AG09319 (cell line): Measurements from ENCODE around the gene TMEM179B.
"Not testable (repeated sequence)": the region's sequence is repeated elsewhere in the genome, so short reads cannot be mapped to it uniquely, and the experiment has no call there.

Source experiments
- DNase-seq: peaks from one replicate; pipeline ENCODE4 v3.0.0-alpha.2; 2010; ENCODE audit warnings: low read depth; ENCODE audit errors: extremely low read depth
- TF ChIP-seq, protein P1 (sequence below): IDR thresholded peaks from 2 replicates; pipeline ENCODE4 v1.5.1; 2011; ENCODE audit warnings: low read depth, mild to moderate bottlenecking, inconsistent platforms, low read length, moderate library complexity

TMEM179B gene

DNA sequence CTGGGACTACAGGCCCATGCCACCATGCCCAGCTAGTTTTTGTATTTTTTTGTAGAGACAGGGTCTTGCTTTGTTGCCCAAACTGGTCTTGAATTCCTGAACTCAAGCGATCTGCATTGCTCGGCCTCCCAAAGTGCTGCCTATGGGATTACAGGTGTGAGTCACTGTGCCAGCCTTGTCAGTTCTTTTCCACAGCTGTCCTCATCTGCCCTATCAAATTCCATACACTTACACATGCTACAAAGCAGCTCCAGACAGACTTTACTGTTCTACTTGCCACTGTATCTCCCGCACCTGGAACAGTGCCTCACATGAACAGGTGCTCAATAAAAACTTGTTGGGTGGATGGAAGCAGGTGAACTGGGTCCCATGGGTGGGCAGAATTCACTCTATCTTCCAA lies 36.5 kb downstream of the TMEM179B start:
- DNase-seq, result no peak
- TF ChIP-seq, protein P1, sequence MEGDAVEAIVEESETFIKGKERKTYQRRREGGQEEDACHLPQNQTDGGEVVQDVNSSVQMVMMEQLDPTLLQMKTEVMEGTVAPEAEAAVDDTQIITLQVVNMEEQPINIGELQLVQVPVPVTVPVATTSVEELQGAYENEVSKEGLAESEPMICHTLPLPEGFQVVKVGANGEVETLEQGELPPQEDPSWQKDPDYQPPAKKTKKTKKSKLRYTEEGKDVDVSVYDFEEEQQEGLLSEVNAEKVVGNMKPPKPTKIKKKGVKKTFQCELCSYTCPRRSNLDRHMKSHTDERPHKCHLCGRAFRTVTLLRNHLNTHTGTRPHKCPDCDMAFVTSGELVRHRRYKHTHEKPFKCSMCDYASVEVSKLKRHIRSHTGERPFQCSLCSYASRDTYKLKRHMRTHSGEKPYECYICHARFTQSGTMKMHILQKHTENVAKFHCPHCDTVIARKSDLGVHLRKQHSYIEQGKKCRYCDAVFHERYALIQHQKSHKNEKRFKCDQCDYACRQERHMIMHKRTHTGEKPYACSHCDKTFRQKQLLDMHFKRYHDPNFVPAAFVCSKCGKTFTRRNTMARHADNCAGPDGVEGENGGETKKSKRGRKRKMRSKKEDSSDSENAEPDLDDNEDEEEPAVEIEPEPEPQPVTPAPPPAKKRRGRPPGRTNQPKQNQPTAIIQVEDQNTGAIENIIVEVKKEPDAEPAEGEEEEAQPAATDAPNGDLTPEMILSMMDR, result no peak

DNA sequence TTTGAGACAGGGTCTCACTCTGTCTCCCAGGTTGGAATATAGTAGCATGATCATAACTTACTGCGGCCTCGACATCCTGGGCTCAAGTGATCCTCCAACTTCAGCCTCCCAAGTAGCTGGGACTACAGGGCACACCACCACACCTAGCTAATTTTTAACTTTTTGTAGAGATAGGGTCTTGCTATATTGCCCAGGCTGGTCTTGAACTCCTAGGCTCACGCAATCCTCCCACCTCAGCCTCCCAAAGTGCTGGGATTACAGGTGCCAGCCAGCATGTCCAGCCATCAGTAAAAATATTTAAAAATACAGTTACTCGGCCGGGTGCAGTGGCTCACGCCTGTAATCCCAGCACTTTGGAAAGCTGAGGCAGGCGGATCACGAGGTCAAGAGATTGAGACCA lies 40.9 kb downstream of the TMEM179B start:
- not testable (repeated sequence) for DNase-seq

DNA sequence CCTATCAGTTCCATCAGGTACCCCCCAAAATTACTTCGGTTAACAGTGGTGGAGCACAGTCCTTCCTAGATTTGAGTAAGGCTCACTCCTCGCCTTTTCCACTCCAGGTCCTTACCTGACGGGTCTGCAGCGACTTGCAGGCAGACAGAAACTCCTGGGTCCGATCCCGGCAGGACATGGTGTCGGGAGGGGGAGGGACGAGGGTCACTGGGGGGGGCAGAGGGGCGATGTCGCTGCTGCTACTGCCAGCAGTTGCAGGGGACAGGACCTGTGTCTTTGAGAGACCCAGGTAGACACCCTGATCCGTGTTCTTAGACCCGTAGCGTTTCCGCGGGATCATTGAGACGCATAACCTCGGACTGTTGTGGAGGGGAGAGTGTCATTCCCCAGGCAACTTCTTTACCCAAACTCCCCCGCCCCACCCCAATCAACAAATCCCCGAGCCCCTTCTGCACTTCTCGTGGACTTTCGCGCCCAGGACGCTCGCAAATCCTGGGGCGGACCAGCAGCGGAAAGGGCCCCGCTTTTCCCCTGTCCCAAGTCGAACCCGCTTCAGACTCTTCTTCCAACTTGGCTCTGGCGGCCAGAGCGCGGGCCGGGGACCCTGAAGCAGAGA lies 43.8 kb downstream of the TMEM179B start:
- DNase-seq, result no peak
- TF ChIP-seq, protein P1, result no peak

DNA sequence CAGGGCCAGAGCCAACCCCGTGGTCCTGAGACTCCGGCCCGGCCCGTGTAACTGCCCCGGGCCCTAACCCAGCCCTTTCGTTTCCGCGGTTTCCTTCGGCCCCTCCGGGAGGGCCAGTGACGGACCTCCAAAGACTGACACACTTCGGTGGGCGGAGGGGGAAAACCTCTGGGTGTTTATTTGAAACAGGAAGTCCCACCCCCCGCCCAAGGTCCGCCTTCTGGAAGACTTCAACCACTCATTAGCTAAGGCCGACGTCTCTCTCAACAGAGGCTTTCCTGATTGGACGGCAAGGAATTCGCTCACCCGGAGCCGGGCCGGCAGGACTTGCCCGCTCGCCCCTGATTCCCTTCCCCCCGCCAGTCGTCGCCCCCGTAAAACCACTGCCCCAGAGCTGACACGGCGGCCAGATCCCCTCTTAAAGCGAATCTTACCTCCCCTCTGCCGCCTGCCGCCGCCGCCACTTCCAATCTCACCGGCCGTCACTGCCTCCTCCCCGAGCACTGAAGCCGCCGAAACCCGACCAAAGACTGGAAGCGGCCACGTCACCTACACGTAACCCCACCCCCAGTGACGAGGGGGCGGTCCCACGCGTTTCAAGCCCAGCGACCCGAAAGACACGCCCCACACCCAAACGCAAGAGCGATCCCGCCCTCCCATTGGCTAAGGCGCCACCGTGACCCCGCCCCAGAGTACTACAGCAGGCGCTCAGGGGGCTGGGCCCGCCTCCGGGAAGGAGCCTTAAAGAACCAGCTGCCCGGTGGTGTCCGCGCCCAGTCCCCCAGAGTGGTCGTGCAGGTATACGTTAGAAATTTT lies 44.5 kb downstream of the TMEM179B start, which contains the start of gene STX5:
Gene STX5 (minus strand): TSS at position 532 of the 816 bp plus-strand sequence. CDS start 808 bp downstream, outside the sequence.
- peak; percentile 96 for DNase-seq
- TF ChIP-seq, protein P1, result no peak

DNA sequence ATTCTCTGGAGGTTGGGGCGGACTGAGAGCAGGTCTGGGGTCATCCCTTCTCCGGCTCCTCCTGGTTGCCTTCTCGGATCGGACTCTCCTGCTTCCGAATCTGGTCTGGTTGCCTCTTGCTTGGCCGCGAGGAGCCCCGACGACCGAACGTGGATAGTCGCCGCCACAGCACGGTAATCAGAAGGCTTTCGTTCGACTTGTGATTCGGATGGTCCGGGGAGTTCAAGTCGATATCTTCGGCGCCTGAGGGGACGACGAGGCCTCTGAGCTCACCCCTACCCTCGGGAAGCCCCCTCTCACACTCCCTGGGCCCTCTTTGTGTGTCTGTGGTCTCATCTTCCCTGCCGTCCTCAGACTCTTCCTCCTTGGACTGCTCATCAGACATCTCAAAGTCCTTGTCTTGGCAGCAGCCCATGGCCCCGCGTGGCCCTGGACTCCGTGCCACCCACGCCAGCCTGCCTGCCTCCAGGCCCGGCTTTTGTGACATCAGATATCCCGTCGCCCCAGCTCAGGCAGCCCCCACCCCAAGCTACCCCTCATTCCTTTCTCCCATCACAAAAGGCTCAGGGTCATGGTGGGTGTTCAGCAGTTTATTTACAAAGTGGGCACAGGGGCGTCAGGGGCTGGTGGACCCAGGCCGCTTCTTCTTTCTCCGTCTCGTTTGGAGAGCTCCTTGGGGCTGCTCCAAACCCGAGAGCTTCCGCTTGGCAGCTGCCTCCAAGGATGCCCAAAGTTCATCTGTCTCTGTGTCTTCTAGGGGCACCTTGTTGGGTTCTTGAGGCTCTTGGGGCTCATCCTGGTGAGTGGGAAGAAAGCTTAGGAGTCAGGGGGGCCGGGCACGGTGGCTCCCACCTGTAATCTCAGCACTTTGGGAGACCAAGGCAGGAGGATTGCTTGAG lies 45.4 kb downstream of the TMEM179B start, which contains the start of gene TEX54:
Gene TEX54 (minus strand): TSS at position 506 of the 899 bp plus-strand sequence.
- DNase-seq, result no peak

DNA sequence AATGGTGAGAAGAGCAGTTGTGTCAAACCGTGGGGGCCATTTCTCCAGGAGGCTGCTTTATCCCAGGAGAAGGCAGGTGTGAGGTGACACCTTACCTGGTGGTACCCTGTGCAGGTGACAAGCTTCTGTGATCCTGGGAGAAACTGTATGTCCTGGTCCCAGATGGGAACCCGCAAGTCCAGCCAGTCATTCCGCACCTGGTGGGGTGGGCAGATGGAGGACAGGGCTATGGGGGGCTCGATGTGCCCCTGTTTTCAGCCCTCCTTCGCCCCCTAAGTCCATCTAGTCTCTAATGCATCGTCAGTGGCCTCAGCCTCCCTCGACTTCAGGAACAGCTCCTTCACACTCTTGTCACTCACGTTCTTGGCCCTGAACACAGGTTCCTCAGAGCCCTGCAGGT lies 48.1 kb downstream of the TMEM179B start:
- TF ChIP-seq, protein P1, result no peak
- no peak for DNase-seq

More for the DNA sequence above, 45.4 kb downstream of the TMEM179B start, which contains the start of gene TEX54:
- TF ChIP-seq, protein P1, result no peak
